Fibroblast of pulmonary artery (primary cell): ENCODE results near the gene P2RY14.

Experiments
- DNase-seq: peaks from one replicate; pipeline ENCODE4 v3.0.0-alpha.2; 2010; ENCODE audit warnings: low read depth
- H3K4me3 ChIP-seq: replicated peaks from 2 replicates; pipeline ENCODE4 v1.5.1; 2011; ENCODE audit warnings: low read depth, mild to moderate bottlenecking, control low read depth, low read length, moderate library complexity
- TF ChIP-seq, protein P1 (sequence below): IDR thresholded peaks from 2 replicates; pipeline ENCODE4 v1.5.1; 2011; ENCODE audit warnings: mild to moderate bottlenecking, control low read depth, low read length, inconsistent platforms; ENCODE audit errors: missing control alignments

P2RY14 gene

DNA sequence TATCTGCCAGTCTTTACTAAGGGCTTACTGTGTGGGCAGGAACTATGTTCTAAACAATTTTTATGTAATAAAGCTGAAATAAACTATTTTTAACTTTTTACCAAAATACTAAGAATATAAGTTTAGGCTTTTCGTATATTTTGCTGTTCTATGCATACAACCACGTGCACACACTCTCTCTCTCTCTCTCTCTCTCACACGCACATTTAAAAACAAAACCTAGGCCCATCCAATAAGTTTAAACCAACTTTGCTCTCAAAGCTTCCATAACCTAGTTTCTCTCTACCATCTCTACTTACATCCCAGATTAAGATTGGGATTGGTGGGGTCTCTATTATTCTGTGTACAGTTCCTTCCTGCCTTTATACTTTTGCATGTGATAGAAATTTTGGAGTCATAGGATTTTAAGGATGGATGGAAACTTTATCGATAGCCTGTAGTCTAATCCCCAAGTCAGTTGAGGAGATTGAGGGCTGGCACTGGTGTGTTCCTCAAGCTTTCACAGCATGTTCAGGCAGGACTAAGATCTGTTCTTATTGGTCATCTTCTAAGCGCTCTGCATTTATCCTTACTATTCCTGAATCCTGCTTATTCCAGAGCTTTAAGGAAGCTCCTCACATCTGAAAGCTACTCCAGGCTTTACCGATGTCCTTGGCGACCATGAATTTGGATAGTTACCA is 77.2 kb downstream of the P2RY14 start:
- TF ChIP-seq, protein P1, sequence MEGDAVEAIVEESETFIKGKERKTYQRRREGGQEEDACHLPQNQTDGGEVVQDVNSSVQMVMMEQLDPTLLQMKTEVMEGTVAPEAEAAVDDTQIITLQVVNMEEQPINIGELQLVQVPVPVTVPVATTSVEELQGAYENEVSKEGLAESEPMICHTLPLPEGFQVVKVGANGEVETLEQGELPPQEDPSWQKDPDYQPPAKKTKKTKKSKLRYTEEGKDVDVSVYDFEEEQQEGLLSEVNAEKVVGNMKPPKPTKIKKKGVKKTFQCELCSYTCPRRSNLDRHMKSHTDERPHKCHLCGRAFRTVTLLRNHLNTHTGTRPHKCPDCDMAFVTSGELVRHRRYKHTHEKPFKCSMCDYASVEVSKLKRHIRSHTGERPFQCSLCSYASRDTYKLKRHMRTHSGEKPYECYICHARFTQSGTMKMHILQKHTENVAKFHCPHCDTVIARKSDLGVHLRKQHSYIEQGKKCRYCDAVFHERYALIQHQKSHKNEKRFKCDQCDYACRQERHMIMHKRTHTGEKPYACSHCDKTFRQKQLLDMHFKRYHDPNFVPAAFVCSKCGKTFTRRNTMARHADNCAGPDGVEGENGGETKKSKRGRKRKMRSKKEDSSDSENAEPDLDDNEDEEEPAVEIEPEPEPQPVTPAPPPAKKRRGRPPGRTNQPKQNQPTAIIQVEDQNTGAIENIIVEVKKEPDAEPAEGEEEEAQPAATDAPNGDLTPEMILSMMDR: no peak
- no peak for DNase-seq
- no peak overlapping the region for H3K4me3 ChIP-seq

DNA sequence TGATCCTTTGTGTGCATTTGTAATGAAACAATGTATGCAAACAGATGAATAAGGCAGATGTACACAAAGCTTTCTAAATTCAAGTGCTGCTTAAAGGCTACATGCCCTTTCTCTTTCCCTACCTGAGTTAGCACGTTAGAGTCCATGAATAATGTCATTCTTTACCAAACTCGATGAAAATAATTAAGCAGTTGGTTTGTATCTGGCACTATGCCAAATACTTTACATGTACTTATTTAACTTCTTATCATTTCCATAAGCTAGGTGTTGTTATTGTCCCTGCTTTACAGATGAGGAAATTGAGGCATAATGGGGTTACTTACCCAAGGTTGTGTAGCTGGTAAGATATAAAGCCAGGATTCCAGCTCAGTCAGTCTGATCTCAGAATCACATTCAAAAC is 77.8 kb downstream of the P2RY14 start:
- DNase-seq: no peak
- no peak overlapping the region for H3K4me3 ChIP-seq
- TF ChIP-seq, protein P1: no peak

DNA sequence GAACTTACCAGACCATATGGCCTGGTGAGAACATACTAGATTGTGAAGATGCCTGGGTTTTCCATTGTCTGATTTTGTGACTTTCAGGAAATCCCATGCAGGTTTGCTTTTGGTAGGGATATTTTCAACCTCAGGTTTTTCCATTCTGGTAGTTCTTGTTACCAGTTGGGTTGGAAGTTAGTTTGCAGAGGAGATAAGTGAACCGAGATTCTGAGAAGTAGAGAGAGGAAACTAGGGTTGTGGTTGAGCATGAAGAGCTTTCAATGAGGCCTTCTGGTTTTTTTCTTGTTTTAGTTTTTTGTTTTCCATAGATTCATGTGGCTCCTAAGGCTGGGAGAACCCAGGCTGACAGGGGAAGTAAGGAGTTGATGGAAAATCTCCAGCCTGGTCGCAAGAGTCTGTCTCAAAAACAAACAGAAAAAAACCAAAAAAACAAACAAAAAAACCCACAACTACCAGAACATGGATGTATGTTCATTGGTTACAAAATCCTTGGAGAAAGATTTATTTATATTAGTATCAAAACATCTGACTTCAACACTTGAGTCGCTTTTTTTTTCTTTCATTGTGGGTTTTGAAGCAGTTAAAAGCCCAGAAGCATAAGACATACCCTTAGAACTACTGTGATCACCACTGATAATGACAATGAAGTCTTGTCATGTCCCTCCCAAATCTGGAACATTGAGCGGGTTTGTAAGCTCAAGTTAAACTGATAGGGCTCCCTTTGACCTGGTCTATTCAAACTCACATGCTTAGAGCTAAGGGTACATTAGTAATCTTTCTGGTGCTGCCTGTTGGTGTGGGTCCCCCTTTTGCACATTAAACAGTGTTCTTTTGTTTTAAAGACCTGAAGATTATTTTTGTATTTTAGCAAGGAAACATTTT is 78.5 kb downstream of the P2RY14 start:
- TF ChIP-seq, protein P1: no peak
- no peak for DNase-seq
- H3K4me3 ChIP-seq: no peak overlapping the region

DNA sequence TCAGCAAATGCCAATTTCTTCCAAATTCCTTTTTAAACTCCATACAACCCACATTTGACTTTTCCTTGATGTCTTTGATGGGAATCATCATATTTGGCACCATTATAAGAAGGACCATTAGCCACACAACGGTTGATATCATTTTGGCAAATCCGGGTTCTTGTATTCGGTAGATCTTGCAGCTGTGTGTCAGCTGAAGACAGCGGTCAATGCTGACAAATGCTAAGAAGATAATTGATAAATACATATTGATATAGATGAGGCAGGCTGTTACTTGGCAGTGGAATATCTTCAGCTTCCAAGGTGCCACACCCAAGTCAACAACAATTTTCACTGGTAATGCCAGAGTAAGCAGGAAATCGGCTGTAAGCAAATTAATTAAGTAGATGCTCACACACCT is 79.5 kb downstream of the P2RY14 start:
- TF ChIP-seq, protein P1: no peak
- DNase-seq: no peak
- no peak overlapping the region for H3K4me3 ChIP-seq

DNA sequence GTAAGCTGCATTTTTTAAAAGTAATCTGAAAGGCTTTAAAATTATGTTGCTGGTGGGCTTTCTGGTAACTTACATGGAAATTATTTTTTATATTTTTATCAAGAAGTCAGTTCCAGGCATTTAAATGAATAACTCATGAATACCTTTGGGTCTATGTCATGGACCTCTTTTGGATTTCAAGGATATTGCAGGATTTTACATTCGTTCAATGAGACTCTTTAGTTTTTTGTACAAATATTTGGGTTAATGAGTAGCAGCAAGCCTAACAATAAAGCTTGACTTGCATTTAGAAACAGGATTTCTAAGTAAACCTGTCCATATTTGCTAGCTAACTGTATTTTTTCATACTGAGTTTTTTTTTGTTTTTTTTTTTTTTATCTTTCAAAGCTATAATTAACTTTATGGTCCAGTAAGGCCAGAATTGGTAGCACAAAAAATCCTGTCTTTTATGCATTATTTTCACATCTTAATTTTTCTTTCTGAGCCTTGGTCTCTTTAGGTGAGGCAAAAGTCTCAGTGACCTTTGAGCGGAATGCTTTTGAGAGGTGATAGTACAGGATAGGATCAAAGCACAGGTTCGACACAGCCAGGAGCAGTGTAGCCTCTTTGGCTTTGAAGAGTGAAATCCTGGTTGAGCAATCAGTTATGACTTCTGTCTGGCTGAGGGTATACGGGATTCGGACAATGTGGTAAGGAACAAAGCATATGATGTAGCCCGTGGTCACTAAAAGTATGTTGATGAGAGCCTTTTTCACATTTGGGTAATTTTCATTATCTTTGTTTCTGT is 80.2 kb downstream of the P2RY14 start:
- peak; percentile 20 for DNase-seq
- TF ChIP-seq, protein P1: no peak
- no peak overlapping the region for H3K4me3 ChIP-seq

DNA sequence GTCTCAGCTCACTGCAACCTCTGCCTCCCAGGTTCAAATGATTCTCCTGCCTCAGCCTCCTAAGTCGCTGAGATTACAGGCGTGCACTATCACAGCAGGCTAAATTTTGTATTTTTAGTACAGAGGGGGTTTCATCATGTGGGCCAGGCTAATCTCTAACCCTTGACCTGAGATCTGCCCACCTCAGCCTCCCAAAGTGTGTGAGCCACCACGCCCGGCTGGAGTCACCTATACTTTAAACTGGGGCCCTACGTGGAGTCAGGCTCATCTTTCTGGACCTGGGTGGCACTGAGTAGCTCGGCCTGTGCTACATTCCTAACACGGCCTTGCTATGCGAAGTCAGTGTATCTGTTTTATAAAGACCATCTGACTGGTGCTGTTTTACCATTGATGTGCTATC is 81.1 kb downstream of the P2RY14 start:
- H3K4me3 ChIP-seq: no peak overlapping the region
- TF ChIP-seq, protein P1: no peak
- DNase-seq: no peak
